H1 (cell line): ENCODE measurements around the gene CAMK1G. TPM values are rescaled to one million over a fixed set of nuclear protein-coding genes. Genes with fewer than 3 reads are reported as not detected.

ENCODE experiments used
- CTCF ChIA-PET: fragments of 300-600 bp; sonication (Branson Sonifier 250); formaldehyde crosslinking; loops from one replicate; lab custom pipeline; 2021; ENCODE audit not compliant: partially characterized antibody; lab: Charles Lee
- POLR2A ChIA-PET: fragments of 300-600 bp; sonication (Branson Sonifier 250); formaldehyde crosslinking; loops from one replicate; lab custom pipeline; 2021; ENCODE audit warnings: inconsistent platforms; ENCODE audit not compliant: partially characterized antibody; lab: Charles Lee
- DNase-seq, 2 experiments: peaks; one replicate each; pipeline versions ENCODE4 v3.0.0 to v3.0.0-alpha.2; 2010 to 2022; ENCODE audit warnings: low spot score in 2 of 2, low read depth in 1 of 2, mixed read lengths in 1 of 2
- FAIRE-seq: peaks from 2 replicates; lab custom pipeline; 2011; peaks lifted over from hg19 to GRCh38; lab: Jason Lieb, UNC
- H2AFZ ChIP-seq: 2 replicates; pipeline ENCODE4 v1.8.1; 2012; ENCODE audit warnings: low read length, inconsistent platforms
- H2AK5ac ChIP-seq: 2 replicates; pipeline ENCODE4 v1.6.1; 2013; ENCODE audit warnings: low read depth, low read length
- H2BK120ac ChIP-seq: replicated peaks from 2 replicates; pipeline ENCODE3; 2013; ENCODE audit warnings: low read depth, low read length, inconsistent platforms
- H2BK12ac ChIP-seq: 2 replicates; pipeline ENCODE4 v1.6.1; 2013; ENCODE audit warnings: low read depth, low read length
- H2BK15ac ChIP-seq: 2 replicates; pipeline ENCODE4 v1.6.1; 2013; ENCODE audit warnings: low read length
- H2BK20ac ChIP-seq: 2 replicates; pipeline ENCODE4 v1.6.1; 2013; ENCODE audit warnings: low read length
- H2BK5ac ChIP-seq: 2 replicates; pipeline ENCODE4 v1.6.1; 2013; ENCODE audit warnings: low read depth, low read length
- H3K14ac ChIP-seq: 2 replicates; pipeline ENCODE4 v1.6.1; 2013; ENCODE audit warnings: inconsistent platforms; ENCODE audit not compliant: insufficient read length
- H3K18ac ChIP-seq: 2 replicates; pipeline ENCODE4 v1.6.1; 2013; ENCODE audit warnings: low read length; ENCODE audit errors: extremely low read depth
- H3K23ac ChIP-seq: 2 replicates; pipeline ENCODE4 v1.6.1; 2013; ENCODE audit warnings: inconsistent platforms; ENCODE audit not compliant: insufficient read length
- H3K23me2 ChIP-seq: 2 replicates; pipeline ENCODE4 v1.6.1; 2013; ENCODE audit warnings: low read depth, low read length
- H3K27ac ChIP-seq: 2 replicates; pipeline ENCODE4 v1.6.1; 2011; ENCODE audit warnings: low read depth, low read length, inconsistent platforms
- H3K27me3 ChIP-seq, 4 experiments: replicated peaks in 1 of 4; 1 replicate in 1 of 4; 2 replicates in 3 of 4; pipeline versions ENCODE4 v1.6.1 to v1.8.1; 2011 to 2013; ENCODE audit warnings: low read length in 3 of 4, mild to moderate bottlenecking in 3 of 4, inconsistent platforms in 2 of 4, mixed read lengths in 2 of 4, moderate library complexity in 1 of 4; ENCODE audit not compliant: control insufficient read depth in 3 of 4, insufficient read depth in 3 of 4; ENCODE audit errors: extremely low read depth in 1 of 4
- H3K36me3 ChIP-seq, 4 experiments: 2 replicates each; pipeline versions ENCODE4 v1.6.1 to v1.8.1; 2011 to 2013; ENCODE audit warnings: mild to moderate bottlenecking in 4 of 4, low read length in 3 of 4, moderate library complexity in 2 of 4, control low read depth in 1 of 4, inconsistent platforms in 1 of 4; ENCODE audit not compliant: insufficient read depth in 4 of 4, control insufficient read depth in 2 of 4
- H3K4ac ChIP-seq: replicated peaks from 2 replicates; pipeline ENCODE3; 2013; ENCODE audit warnings: low read length, low read depth, mixed read lengths, inconsistent platforms; ENCODE audit not compliant: insufficient read length
- H3K4me1 ChIP-seq, 4 experiments: replicated peaks in 1 of 4; 1 replicate in 1 of 4; 2 replicates in 3 of 4; pipeline versions ENCODE4 v1.6.1 to v1.8.1; 2011 to 2013; ENCODE audit warnings: low read length in 3 of 4, inconsistent platforms in 2 of 4, mixed read lengths in 1 of 4; ENCODE audit not compliant: insufficient read depth in 4 of 4, control insufficient read depth in 3 of 4
- H3K4me2 ChIP-seq, 2 experiments: 2 replicates each; pipeline versions ENCODE4 v1.6.1 to v1.8.1; 2011 to 2013; ENCODE audit warnings: low read depth in 2 of 2, low read length in 2 of 2, control low read depth in 1 of 2, inconsistent platforms in 1 of 2, mild to moderate bottlenecking in 1 of 2; ENCODE audit not compliant: insufficient read depth in 1 of 2
- H3K4me3 ChIP-seq, 4 experiments: fragments of 200-600, 300-600 bp in 1 of 4; sonication (generic), shearing (Covaris generic), sonication (Bioruptor Twin) in 1 of 4; 2 replicates each; pipeline versions ENCODE4 v1.5.1 to v1.8.1; 2011 to 2016; ENCODE audit warnings: low read length in 4 of 4, low read depth in 3 of 4, control low read depth in 2 of 4, inconsistent platforms in 2 of 4, mild to moderate bottlenecking in 2 of 4, mixed read lengths in 1 of 4, moderate library complexity in 1 of 4; ENCODE audit not compliant: insufficient read depth in 2 of 4; ENCODE audit errors: extremely low read depth in 1 of 4
- H3K56ac ChIP-seq: replicated peaks from 2 replicates; pipeline ENCODE3; 2013; ENCODE audit warnings: low read depth, mild to moderate bottlenecking, mixed read lengths, low read length, inconsistent platforms; ENCODE audit not compliant: insufficient read length
- H3K79me1 ChIP-seq: 2 replicates; pipeline ENCODE4 v1.6.1; 2013; ENCODE audit warnings: low read depth, low read length, control low read depth
- H3K79me2 ChIP-seq, 2 experiments: 2 replicates each; pipeline versions ENCODE4 v1.6.1 to v1.8.1; 2012 to 2013; ENCODE audit warnings: low read length in 2 of 2, mild to moderate bottlenecking in 2 of 2, inconsistent platforms in 1 of 2; ENCODE audit not compliant: insufficient read depth in 2 of 2, control insufficient read depth in 1 of 2
- H3K9ac ChIP-seq, 4 experiments: replicated peaks in 1 of 4; 1 replicate in 1 of 4; 2 replicates in 3 of 4; pipeline versions ENCODE4 v1.6.1 to v1.8.1; 2011 to 2013; ENCODE audit warnings: low read depth in 3 of 4, low read length in 3 of 4, control low read depth in 2 of 4, mild to moderate bottlenecking in 2 of 4, moderate library complexity in 2 of 4, inconsistent platforms in 1 of 4; ENCODE audit errors: extremely low read depth in 1 of 4
- H3K9me3 ChIP-seq, 2 experiments: 2 replicates each; pipeline versions ENCODE4 v1.6.1 to v1.8.1; 2012 to 2013; ENCODE audit warnings: mild to moderate bottlenecking in 2 of 2, moderate library complexity in 2 of 2, control low read depth in 1 of 2, inconsistent platforms in 1 of 2, low read depth in 1 of 2, low read length in 1 of 2, mixed read lengths in 1 of 2; ENCODE audit not compliant: insufficient read depth in 2 of 2
- H4K20me1 ChIP-seq, 2 experiments: replicated peaks in 1 of 2; 2 replicates each; pipeline versions ENCODE3 to v1.8.1; 2011 to 2013; ENCODE audit warnings: inconsistent platforms in 2 of 2, low read length in 2 of 2, mild to moderate bottlenecking in 1 of 2; ENCODE audit not compliant: insufficient read depth in 2 of 2, control insufficient read depth in 1 of 2
- H4K5ac ChIP-seq: 2 replicates; pipeline ENCODE4 v1.6.1; 2013; ENCODE audit warnings: low read length, low read depth, mixed read lengths, inconsistent platforms; ENCODE audit not compliant: insufficient read length
- H4K8ac ChIP-seq: 2 replicates; pipeline ENCODE4 v1.8.0; 2013; ENCODE audit warnings: mild to moderate bottlenecking, moderate library complexity, low read length, inconsistent platforms; ENCODE audit not compliant: insufficient read depth; ENCODE audit errors: extremely low read depth
- H4K91ac ChIP-seq: replicated peaks from 2 replicates; pipeline ENCODE3; 2013; ENCODE audit warnings: low read length, mixed read lengths, inconsistent platforms; ENCODE audit not compliant: insufficient read length
- CHD7 ChIP-seq: fragments of 300-600 bp; sonication (generic); IDR thresholded peaks from 2 replicates; pipeline ENCODE4 v1.7.1; 2012; ENCODE audit warnings: low read length, moderate library complexity, mild to moderate bottlenecking, inconsistent platforms; ENCODE audit not compliant: insufficient replicate concordance
- polyA plus RNA-seq, 7 experiments: library from polyadenylated mRNA; depleted of rRNA in 3 of 7; stranded (reverse) in 5 of 7; unstranded in 2 of 7; fragments of >200 nt in 5 of 7; fragments of 200-250 nt in 2 of 7; gene quantifications; 1 replicate in 5 of 7; 2 replicates in 1 of 7; 4 replicates in 1 of 7; pipeline versions ENCODE4 v1.2.1 to v1.2.3, GENCODE V29; 2011 to 2013; ENCODE audit warnings: missing spikeins in 2 of 7, mixed read lengths in 2 of 7
- total RNA-seq: library from RNA; stranded (reverse); fragmentation: NEBNext Ultra II Directional; extraction: Animal tissue kit (Norgen Biotek cat#: 25700); gene quantifications from 2 replicates; pipeline ENCODE4 v1.2.1, GENCODE V29; 2021

Gene CAMK1G
- total and polyA plus RNA-seq, 2 of the 8 experiments (the other 6 are each of a cell fraction or from before 2014, with no cell fraction given) = 1.00 to 1.0 TPM

DNA sequence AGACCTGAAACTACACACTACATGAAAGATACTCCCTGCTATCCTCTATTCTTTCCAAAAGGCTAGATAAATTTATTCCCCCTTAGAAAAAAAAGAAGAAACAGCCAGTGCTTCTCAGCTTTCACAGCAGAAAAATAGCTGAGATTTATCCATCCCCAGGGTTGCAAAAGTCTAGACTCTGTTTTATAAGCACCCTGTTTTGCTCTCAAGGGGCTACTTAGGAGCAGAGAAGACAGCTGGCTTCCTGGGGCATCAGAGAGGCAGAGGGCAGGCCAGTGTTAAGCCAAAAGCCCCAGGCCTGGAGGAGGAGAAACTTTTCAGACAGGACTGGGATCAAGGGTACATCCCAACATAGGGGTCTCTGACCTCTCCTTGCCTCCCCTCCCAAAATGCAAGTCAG lies 64.8 kb downstream of the CAMK1G start:
- Histone ChIP-seq H3K9me3 (no peaks in the 10 kb centered on the region), H3K9ac (no peak overlapping the region), H2AFZ (no peak overlapping the region), H3K18ac (no peak overlapping the region), H3K4ac (no peak overlapping the region), H4K5ac (no peak overlapping the region), H2BK20ac (no peak overlapping the region), H3K79me2 (no peaks in the 10 kb centered on the region), H4K20me1 (no peaks in the 10 kb centered on the region), H3K14ac (no peak overlapping the region), H2BK120ac (no peak overlapping the region), H4K91ac (no peak overlapping the region), H3K4me1 (peaks cover 0 to 10% (median 8%) of the 10 kb centered on the region in 4 experiments; a peak in 4 of 7 replicates), H3K56ac (no peak overlapping the region), H3K4me3 (no peak overlapping the region), H3K4me2 (no peak overlapping the region), H3K79me1 (no peaks in the 10 kb centered on the region), H2BK15ac (no peak overlapping the region), H2AK5ac (no peak overlapping the region), H3K36me3 (no peaks in the 10 kb centered on the region), H2BK5ac (no peak overlapping the region), H3K23ac (no peak overlapping the region), H4K8ac (no peak overlapping the region), H3K27ac (no peak overlapping the region), H3K23me2 (no peaks in the 10 kb centered on the region), H3K27me3 (no peaks in the 10 kb centered on the region), H2BK12ac (no peak overlapping the region)
- ChIA-PET POLR2A (no interaction called here), CTCF (interaction anchor here (1.3 to 1.9 kb wide), 4 partner anchors 31 to 76 kb away, joined by 3 to 5 read pairs (median 5); no protein-coding TSS in a partner anchor)
- FAIRE-seq (no peak), DNase-seq (no peak)
- no peak for TF ChIP-seq CHD7
